NCI-H2196 treated with DMSO at 0.1 percent for 48 hours (cell line): ENCODE results near the gene SPINK1.
"Not testable (repeated sequence)": the region's sequence is repeated elsewhere in the genome, so short reads cannot be mapped to it uniquely, and the experiment has no call there.

Source experiments
- DNase-seq: peaks from one replicate; lab custom pipeline; 2025; ENCODE audit not compliant: unreplicated experiment; lab: John Stamatoyannopoulos, UW

The SPINK1 gene

GRCh38 chr5:147854894-147855773 lies 23.7 kb upstream of the SPINK1 start:
- no peak for DNase-seq

GRCh38 chr5:147854331-147854730 lies 22.9 kb upstream of the SPINK1 start:
- no peak for DNase-seq

GRCh38 chr5:147853372-147853987 lies 22.0 kb upstream of the SPINK1 start:
- no peak for DNase-seq

- no peak for DNase-seq
Observed at GRCh38 chr5:147852365-147852764, 20.9 kb upstream of the SPINK1 start.

GRCh38 chr5:147851578-147851977 lies 20.1 kb upstream of the SPINK1 start:
- DNase-seq, result no peak

GRCh38 chr5:147849226-147849625 lies 17.8 kb upstream of the SPINK1 start:
- DNase-seq, result no peak

GRCh38 chr5:147845618-147846017 lies 14.1 kb upstream of the SPINK1 start:
- DNase-seq, result no peak

GRCh38 chr5:147844846-147845245 lies 13.4 kb upstream of the SPINK1 start:
- no peak for DNase-seq

- no peak for DNase-seq
Observed at GRCh38 chr5:147842869-147843268, 11.4 kb upstream of the SPINK1 start.

- no peak for DNase-seq
Observed at GRCh38 chr5:147836439-147836838, 5.0 kb upstream of the SPINK1 start.

GRCh38 chr5:147835386-147835798 lies 3.9 kb upstream of the SPINK1 start:
- no peak for DNase-seq

- no peak for DNase-seq
Observed at GRCh38 chr5:147832541-147832940, 1.1 kb upstream of the SPINK1 start.

GRCh38 chr5:147830035-147830434 lies 1.4 kb downstream of the SPINK1 start:
- no peak for DNase-seq

GRCh38 chr5:147827017-147827416 lies 4.5 kb downstream of the SPINK1 start:
- DNase-seq, result not testable (repeated sequence)

- DNase-seq, result no peak
Observed at GRCh38 chr5:147826361-147826760, 5.1 kb downstream of the SPINK1 start.

GRCh38 chr5:147822686-147823491 lies 8.6 kb downstream of the SPINK1 start:
- DNase-seq, result peak; percentile 62

GRCh38 chr5:147822222-147822621 lies 9.2 kb downstream of the SPINK1 start:
- not testable (repeated sequence) for DNase-seq

- no peak for DNase-seq
Observed at GRCh38 chr5:147821766-147822165, 9.7 kb downstream of the SPINK1 start.

- no peak for DNase-seq
Observed at GRCh38 chr5:147819261-147819770, 12.2 kb downstream of the SPINK1 start.

GRCh38 chr5:147818290-147818689 lies 13.2 kb downstream of the SPINK1 start:
- DNase-seq, result no peak

GRCh38 chr5:147813696-147814095 lies 17.8 kb downstream of the SPINK1 start:
- DNase-seq, result no peak
